ENCODE results near the gene OBP2A. TPM values are rescaled to one million over a fixed set of nuclear protein-coding genes. Genes with fewer than 3 reads are reported as not detected.
A peak's percentile ranks its signal among the peaks of the same experiment; 100 is the strongest.

Gene OBP2A
- total and polyA plus RNA-seq, 2 of the 8 experiments (the other 6 are each of a cell fraction or from before 2014, with no cell fraction given) = not detected

DNA sequence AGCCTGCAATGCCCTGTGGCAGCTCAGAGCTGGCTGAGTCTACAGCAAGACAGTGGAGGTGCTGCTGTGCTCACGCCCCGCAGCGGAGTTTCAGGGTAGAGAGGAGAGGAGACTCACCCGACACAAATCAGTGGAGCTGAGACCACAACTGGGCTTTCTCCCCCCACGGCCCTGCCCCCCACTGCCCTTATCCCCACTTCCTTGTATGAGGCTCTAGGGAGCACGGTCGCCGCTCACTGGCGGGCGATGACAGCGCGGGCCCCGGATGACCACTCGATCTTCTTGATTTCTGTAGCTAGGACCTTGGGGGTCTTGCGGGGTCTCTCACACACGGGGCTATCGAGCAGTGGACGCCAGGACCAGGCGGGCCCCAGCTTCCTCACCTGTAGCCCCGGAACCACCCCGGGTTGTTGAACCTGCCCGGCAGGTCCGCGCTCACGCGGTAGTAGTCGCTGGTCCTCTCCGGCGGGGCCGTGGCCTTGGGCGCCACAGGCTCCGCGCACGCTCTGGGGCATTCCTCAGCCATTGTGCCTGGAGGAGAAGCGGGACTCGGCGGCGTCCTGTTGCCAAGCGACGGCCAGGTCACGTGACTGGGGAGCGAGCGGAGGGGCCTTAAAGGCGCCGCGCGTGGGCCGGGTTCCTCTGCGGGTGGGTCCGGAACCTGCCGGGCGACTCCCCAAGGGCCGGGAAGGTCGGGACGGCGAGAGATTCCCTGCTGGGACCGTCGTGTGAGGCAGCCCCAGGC is 46.4 kb upstream of the OBP2A start (continued):
- TF ChIP-seq, protein P1, sequence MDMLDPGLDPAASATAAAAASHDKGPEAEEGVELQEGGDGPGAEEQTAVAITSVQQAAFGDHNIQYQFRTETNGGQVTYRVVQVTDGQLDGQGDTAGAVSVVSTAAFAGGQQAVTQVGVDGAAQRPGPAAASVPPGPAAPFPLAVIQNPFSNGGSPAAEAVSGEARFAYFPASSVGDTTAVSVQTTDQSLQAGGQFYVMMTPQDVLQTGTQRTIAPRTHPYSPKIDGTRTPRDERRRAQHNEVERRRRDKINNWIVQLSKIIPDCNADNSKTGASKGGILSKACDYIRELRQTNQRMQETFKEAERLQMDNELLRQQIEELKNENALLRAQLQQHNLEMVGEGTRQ (IDR thresholded peaks at IDR 0.05; ENCODE audit: low read length) = peak; percentile 96
- TF ChIP-seq, protein P2, sequence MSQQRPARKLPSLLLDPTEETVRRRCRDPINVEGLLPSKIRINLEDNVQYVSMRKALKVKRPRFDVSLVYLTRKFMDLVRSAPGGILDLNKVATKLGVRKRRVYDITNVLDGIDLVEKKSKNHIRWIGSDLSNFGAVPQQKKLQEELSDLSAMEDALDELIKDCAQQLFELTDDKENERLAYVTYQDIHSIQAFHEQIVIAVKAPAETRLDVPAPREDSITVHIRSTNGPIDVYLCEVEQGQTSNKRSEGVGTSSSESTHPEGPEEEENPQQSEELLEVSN (IDR thresholded peaks at IDR 0.05) = no peak
- TF ChIP-seq SAP30 (IDR thresholded peaks at IDR 0.05; ENCODE audit: insufficient read depth, insufficient replicate concordance, low read length) = no peak
- no peak for TF ChIP-seq CHD1 (IDR thresholded peaks at IDR 0.05; ENCODE audit: low read depth, low read length)
- no peak for TF ChIP-seq CHD2 (IDR thresholded peaks at IDR 0.05; ENCODE audit: low read length)
- TF ChIP-seq NRF1 (IDR thresholded peaks at IDR 0.05; ENCODE audit: low read depth, low read length) = no peak
- TF ChIP-seq BCL11A (IDR thresholded peaks at IDR 0.05; ENCODE audit: low read depth in 2 of 2, low read length in 2 of 2) = no peak
- no peak for TF ChIP-seq POLR2AphosphoS5 (IDR thresholded peaks at IDR 0.05; ENCODE audit: low read depth, low read length)
- no peak for TF ChIP-seq TCF12 (IDR thresholded peaks at IDR 0.05; ENCODE audit: low read depth, low read length)
- TF ChIP-seq RNF2 (IDR thresholded peaks at IDR 0.05; ENCODE audit: borderline replicate concordance, low read depth, low read length, missing control alignments, poor library complexity, severe bottlenecking) = no peak
- TF ChIP-seq JUN (IDR thresholded peaks at IDR 0.05; ENCODE audit: low read depth, low read length) = no peak
- no peak; the same call in 1 of the 2 replicates for TF ChIP-seq GABPA (IDR thresholded peaks at IDR 0.05; ENCODE audit: borderline replicate concordance, insufficient read depth, low read length)
- peak; percentile 37 for TF ChIP-seq ASH2L (IDR thresholded peaks at IDR 0.05; ENCODE audit: low read length)
- TF ChIP-seq, protein P3, sequence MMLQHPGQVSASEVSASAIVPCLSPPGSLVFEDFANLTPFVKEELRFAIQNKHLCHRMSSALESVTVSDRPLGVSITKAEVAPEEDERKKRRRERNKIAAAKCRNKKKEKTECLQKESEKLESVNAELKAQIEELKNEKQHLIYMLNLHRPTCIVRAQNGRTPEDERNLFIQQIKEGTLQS (IDR thresholded peaks at IDR 0.05; ENCODE audit: insufficient read depth, low read depth, low read length) = peak; percentile 82
- TF ChIP-seq, protein P4, sequence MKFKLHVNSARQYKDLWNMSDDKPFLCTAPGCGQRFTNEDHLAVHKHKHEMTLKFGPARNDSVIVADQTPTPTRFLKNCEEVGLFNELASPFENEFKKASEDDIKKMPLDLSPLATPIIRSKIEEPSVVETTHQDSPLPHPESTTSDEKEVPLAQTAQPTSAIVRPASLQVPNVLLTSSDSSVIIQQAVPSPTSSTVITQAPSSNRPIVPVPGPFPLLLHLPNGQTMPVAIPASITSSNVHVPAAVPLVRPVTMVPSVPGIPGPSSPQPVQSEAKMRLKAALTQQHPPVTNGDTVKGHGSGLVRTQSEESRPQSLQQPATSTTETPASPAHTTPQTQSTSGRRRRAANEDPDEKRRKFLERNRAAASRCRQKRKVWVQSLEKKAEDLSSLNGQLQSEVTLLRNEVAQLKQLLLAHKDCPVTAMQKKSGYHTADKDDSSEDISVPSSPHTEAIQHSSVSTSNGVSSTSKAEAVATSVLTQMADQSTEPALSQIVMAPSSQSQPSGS (IDR thresholded peaks at IDR 0.05; ENCODE audit: low read length) = no peak; the same call in 1 of the 2 replicates
- TF ChIP-seq SIRT6 (IDR thresholded peaks at IDR 0.05; ENCODE audit: low read length) = no peak
- TF ChIP-seq CEBPB (IDR thresholded peaks at IDR 0.05; ENCODE audit: low read depth, low read length) = no peak
- no peak for TF ChIP-seq MAFK (IDR thresholded peaks at IDR 0.05; ENCODE audit: low read depth, low read length)
- no peak for TF ChIP-seq SUZ12 (IDR thresholded peaks at IDR 0.05; ENCODE audit: low read length)
- TF ChIP-seq POLR2A (IDR thresholded peaks at IDR 0.05; ENCODE audit: control extremely low read depth in 1 of 2, low read depth in 2 of 2, low read length in 2 of 2) = no peak
- TF ChIP-seq HDAC6 (IDR thresholded peaks at IDR 0.05; ENCODE audit: low read depth, low read length) = no peak

Data from H1 (cell line).